Right lobe of liver (tissue), 4 donors: Measurements from ENCODE around the gene RHOT2.

Source experiments
- POLR2A ChIP-seq: fragments of 450-650 bp; IDR thresholded peaks from one replicate; pipeline ENCODE4 v1.6.1; 2017; ENCODE audit warnings: antibody characterized with exemption, mild to moderate bottlenecking
- TF ChIP-seq, protein P1 (sequence below), 4 donors: fragments of 200-600 bp in 3 of 4; fragments of 450-650 bp in 1 of 4; IDR thresholded peaks; one replicate each; pipeline versions ENCODE4 v1.5.1 to v1.8.0; 2016 to 2022; ENCODE audit warnings: antibody characterized with exemption in 4 of 4, mild to moderate bottlenecking in 2 of 4
- donor health status: DM: no; HTN: no; CAD: no.
- donor health status: DM: no; HTN: no; CAD: no.
- donor health status: DM: no; HTN: yes; CAD: no.

DNA sequence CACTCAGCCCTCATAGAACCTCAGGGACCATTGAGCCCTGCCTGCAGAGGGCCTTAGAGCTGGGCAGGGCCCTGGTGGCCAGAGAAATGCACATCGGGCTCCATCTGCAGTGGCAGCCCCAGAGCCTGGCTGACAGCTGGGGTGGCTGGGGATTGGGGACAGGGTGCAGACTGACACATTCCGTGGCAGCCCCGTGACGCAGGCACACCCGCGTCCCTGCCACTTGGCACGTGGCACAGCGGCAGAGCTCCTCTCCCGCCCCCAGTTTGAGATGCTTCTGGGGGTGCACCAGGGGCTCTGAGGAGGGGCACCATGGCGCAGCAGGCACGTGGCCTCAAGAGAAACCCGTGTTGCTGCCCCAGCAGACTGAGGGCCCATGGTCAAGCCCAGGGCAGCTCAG lies 35.5 kb downstream of the RHOT2 start:
- TF ChIP-seq, protein P1, sequence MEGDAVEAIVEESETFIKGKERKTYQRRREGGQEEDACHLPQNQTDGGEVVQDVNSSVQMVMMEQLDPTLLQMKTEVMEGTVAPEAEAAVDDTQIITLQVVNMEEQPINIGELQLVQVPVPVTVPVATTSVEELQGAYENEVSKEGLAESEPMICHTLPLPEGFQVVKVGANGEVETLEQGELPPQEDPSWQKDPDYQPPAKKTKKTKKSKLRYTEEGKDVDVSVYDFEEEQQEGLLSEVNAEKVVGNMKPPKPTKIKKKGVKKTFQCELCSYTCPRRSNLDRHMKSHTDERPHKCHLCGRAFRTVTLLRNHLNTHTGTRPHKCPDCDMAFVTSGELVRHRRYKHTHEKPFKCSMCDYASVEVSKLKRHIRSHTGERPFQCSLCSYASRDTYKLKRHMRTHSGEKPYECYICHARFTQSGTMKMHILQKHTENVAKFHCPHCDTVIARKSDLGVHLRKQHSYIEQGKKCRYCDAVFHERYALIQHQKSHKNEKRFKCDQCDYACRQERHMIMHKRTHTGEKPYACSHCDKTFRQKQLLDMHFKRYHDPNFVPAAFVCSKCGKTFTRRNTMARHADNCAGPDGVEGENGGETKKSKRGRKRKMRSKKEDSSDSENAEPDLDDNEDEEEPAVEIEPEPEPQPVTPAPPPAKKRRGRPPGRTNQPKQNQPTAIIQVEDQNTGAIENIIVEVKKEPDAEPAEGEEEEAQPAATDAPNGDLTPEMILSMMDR (IDR thresholded peaks at IDR 0.05) = no peak
- no peak for TF ChIP-seq POLR2A
